Medulla oblongata (tissue), 1 donor: ENCODE data around the gene GRIK3.
A peak's percentile ranks its signal among the peaks of the same experiment; 100 is the strongest.

Experiments used
- DNase-seq: peaks from one replicate; pipeline ENCODE4 v3.0.0-alpha.2; 2015; ENCODE audit errors: extremely low spot score

Gene GRIK3

DNA sequence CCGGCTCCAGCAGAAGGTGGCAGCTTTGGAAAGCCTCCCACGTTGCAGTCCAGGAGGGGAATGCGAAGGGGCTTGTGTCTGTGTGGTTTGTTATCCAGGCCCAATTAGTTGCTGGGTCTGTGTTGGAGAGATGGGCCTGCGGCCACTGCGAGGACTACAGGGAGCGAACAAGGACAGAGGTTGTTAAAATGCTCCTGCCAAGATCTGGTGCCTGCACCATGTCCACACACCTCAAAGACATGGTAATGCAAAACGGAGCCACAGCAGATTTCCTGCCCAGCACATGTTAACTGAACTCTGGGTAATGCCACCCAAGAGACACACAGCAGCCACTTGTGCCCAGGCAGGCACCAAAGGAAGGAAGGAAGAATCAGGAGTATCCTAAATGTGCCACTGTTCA lies 18.6 kb downstream of the GRIK3 start:
- DNase-seq = no peak

DNA sequence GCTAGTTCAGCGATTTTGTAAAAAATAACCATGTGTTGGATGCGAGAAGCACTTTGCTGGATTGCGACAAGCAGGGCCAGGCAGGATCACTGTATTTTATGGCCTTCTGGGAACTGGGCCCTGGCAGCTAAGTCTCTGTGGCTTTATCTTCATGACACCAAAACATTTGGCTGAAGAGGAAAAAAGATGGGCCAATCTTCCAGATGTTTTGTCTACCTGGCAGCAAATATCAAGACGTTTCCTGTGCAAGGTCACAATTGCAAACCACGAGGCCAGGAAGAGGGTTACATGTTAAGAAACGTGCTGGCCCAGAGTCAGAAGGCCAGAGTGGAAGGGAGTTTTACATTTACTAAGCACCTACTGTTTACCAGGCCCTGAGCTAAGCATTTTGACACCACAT lies 22.1 kb downstream of the GRIK3 start:
- DNase-seq = no peak

DNA sequence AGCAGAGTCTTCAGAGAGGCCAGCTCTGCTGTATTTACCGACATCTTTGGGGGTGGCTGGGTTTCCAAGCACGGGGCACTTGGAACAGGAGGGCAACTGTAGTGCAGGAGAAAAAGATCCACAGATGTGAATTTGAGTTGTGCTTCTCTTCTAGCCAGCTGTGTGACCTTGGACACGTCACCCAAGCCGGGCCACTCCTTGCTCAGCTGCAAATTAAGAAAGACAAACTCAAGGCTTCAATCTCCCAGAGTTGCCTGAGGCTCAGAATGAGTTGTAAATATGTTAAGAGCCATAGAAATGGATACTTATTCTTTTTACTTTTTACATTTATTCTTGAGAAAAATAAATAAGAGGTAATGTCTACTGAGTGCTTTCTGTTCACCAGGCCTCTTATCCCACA lies 24.3 kb downstream of the GRIK3 start:
- DNase-seq = no peak

DNA sequence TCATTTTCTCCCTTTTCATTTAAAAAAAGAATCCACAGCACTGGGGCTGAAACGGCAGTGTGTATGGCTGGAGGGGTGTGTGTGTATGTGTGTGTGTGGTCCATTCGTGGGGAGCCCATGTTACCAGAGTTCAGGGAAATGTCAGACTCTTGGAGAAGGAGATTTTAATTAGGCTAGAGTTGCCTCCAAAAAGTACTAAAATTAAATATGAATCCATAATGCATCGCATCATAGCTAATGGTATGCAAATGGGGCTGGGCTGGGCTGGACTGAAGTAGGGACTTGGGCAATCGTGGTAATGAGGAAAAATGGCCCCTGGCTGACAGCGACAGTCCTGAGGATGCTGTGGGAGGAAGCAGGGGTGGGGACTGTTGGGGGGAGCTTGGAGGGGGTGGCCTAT lies 24.8 kb downstream of the GRIK3 start:
- DNase-seq = no peak

DNA sequence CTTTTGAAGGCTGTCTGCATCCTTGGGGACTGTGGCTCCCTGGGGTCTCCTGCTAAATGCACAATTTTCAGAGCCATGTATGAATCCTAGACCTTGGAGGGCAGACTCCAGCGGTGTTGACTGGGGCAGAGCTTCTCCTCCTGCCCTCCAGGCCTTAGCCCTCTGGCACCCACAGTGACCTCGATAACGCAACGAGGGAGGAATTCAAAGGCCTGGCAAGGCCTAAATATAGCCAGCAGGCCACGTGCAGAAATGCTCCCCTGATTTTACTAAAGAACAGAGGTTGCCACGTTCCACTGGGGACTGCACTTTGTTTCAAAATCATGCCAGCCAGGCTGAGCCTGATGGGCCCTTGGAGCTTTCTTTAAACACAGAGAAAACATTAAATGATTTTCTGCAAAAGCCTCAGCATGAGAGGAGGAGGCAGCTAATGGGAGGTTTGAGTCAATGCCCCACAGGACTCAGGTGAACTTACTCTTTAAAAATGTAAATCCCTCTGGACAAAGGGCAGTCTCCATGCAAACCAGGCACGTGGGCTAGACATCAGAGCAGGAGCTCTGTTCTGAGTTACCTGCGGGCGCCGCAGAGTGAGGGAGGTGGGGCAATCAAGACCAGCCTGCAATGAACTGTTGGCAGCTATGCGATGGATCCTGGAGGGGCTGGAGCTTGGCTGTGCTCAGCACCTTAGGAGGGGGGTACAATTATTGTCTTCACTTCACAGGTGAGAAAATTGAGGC lies 28.0 kb downstream of the GRIK3 start:
- no peak for DNase-seq

DNA sequence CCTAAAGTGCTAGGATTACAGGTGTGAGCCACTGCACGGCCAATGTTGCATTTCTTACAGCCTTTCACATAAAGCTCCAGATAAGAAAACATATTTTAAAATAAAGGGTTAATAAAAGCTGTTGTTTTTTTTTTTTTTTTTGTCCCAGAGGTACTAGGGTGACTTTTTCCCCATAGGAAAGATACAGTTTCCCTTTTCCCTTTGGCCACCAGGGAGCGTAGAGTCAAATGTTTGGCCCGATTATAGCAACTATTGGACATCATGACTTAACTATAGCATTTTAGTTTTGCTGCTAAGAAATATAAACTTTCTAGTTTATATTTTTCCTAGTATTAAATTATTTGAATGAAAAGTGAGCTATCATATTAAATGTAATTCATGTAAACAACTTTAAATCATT lies 31.4 kb downstream of the GRIK3 start:
- no peak for DNase-seq

DNA sequence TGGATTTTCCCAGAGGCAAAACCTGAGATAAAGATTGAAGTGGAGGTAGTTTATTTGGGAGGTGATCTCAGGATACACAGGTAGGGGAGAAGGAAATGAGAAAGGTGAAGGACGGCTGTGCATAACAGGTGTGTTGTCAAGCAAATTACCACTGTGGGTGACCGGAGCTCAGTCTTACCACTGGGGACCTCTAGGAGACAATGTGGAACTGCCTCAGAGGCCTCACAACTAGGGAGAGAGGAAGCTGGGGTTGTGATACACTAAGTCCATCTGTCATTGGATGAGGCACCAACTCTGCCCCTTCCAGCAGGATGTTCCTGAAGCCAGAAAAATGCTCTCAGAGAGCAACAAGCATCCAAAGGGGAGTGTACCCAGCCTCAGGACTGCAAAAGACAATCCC lies 32.6 kb downstream of the GRIK3 start:
- DNase-seq = no peak

DNA sequence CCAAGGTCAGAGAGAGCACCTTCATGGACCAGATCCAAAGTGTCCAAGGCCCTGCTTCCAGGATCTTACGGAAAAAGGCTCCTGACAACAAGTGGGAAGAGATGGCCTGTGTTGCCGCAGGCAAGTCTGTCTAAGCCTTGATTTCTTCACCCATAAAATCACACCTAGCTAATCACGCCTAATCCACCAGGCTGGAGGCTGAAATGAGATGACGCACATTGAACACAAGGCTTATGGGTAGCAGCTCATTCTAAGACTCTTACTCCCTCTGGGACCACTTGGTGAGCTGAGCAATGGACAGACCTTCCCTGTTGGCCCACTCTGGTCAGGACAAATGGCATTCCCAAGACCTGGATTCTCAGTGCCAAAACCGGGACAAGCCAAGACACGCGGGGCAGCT lies 38.2 kb downstream of the GRIK3 start:
- DNase-seq = no peak

DNA sequence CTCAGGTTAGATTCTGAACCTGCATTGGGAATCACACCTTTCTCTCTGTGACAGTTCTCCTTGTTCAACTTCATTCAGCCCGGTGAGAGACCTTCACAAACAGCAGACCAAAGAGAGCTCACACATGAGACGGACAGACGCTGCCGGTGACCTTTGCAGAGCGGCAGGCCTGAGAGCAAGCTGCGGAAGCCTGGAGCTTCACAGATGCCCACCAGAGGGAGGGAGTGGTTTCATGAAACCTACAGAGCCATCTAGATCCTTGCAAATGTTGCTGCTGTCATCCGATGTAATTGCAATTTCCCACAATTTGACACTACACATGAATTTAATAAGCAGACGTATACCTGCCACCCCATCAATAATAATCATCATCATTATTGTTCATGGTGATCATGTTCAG lies 39.4 kb downstream of the GRIK3 start:
- no peak for DNase-seq

DNA sequence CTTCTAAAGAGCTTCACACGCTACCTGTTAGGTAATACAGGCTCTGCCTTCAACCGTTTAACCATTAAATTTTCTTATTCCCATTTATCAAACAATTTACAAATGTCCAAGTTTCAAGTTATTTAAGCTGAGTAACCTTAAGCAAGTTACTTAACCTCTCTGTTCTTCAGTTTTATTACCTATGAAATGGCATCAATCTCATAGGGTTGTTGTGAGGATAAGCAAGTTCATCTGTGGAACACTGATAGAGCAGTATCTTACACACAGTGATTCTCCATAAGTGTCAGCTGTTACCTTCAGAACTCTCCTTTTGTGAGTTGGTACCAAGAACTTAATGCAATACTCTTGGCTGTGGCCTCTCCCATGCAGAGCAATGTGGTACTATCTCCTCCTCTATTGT lies 40.0 kb downstream of the GRIK3 start:
- no peak for DNase-seq

DNA sequence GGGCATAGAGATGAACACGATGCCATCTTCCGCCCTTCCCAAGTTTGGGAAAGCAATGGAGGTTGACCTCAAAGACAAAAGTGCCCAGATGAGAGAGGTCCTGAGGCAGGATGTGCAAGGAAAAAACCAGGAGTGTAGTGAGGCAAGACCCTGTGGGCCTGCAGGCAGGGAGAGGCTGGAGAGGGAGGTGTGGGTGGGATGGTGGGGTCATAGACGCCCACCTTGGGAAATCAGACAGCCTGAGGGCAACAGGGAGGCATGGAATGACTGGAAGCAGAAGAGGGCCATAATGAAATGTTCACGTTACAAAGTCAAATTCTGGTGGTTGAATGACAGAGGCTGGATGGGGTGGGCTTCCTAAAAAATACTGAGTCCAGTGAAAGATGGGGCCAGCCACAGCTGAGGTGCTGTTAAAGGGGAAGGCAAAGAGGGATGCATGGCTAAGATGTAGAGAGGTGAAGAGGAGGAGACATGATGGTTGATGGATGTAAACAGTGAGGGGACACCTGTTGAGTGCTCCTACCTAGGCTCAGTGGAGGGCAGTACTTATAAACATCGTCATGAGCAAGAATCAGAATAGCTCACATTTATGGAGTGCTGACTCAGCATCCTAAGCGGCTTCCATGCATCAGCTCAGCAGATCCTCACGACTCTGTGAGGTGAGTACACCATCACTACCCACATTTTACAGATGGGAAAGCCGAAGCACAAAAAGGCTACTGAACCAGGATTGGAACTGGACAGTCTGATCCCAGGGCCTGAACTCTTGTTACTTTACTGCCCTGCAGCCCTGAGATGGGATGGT lies 42.0 kb downstream of the GRIK3 start:
- no peak for DNase-seq

DNA sequence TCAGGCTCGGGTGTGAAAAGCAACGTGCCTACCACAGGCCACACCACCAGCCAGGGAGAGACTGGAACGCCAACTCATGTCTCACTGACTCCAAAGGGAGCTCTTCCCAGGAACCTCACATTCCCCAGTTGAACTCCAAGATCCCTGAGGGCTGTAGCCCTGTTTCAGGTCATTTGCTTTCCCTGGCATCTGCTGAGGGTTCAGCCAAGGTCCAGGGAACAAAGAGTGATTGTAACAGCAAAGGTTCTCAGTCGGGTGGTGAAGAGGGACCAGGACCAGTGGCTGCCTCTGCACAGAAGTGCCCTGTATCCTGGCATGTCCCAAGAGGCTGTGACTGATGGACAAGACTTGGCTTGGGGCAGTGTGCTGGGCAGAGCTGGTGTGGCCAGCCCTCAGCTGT lies 42.8 kb downstream of the GRIK3 start:
- DNase-seq = no peak

DNA sequence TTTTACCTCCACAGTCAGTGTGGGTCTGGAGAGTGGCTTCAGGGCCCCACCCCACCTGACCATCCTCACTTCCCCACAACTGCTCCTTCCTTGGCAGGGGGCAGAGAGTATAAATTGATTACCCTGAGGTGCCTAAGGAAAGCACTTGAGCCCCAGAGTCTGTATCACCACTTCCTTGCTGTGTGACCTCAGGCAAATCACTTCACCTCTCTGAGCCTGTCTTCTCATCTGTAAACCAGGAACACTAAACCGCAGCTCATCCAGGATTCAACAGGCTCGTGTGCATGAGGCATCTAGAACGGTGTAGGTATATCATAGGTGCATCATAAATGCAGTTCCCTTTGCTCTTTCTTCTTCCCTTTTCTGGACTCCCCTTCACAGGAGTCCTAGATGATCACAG lies 43.4 kb downstream of the GRIK3 start:
- DNase-seq = no peak

DNA sequence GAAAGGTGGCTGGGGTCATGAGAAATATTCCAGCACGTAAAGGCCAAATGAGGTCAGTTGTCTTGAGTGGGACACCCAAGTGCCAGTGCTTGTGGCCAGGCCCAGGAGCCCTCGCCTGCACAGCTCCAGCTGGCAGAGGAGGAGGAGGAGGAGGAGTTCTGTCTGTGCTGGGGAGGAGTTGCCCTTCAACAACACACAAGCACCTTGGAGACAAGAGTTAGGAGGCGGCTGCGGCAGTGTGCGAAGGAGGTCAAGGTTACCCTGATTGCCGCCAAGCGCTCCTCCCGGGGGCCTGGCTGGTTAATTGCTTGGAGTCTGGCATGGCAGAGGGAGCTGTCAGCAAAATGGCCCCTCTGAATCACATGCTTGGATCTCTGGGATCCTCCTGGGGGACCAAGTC lies 45.1 kb downstream of the GRIK3 start:
- DNase-seq = peak; percentile 51

DNA sequence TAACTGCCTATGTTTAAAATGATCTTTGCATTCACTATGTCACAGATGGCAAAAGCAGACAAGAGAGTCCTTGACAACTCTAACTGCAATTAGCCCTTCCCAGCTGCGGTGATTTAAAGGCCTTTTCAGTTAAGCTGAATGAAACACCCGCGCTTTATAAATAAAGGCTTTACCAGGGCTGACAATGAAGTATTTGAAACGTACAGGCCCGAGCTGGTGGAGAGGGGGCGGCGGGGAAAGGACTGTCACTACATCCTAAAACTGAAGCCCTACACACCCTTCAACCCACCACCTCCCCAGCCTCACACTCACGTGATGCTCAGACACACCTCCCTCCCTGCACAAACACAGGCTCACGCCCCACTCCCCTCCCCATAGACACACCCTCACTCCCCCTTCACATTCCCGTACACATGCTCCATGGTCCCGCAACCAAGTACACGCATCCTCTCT lies 45.5 kb downstream of the GRIK3 start:
- peak; percentile 86 for DNase-seq

DNA sequence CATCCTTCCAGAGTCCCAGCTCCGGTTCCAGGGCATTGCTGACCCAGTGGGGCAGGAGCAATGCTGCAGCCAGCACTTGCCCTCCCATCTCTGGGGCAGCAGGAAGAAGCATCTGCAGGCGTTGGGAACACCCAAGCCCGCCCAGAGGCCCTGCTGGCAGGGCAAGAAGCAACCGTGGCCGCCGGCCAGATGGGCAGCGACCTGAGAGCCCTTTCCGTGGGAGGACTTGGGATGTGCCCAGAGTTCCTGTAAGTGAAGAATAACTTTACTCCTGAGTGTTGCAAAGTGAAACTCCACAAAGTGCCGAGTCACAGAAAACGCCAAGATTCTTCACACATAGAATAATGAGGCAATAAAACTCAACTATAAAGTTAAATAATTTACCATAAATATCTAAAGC lies 46.0 kb downstream of the GRIK3 start:
- DNase-seq = peak; percentile 70

DNA sequence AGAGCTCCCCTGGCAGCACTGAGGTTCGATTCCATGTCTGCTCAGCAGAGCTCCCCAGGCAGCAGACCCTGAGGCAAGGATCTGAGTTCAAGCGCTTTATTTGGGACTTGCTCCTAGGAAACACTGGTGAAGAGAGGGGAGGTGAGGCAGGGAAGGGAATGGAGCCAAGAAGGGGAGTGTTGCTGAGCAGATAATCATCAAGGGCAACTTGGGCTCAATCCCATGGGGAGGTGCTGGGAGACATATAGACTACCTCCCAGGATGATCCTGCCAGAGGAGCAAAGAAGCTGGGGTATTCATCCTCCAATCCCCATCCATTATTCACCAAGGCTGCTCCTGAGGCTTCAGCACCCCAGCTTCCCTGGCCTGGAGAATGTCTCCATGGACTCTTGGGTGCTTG lies 47.0 kb downstream of the GRIK3 start:
- DNase-seq = no peak

DNA sequence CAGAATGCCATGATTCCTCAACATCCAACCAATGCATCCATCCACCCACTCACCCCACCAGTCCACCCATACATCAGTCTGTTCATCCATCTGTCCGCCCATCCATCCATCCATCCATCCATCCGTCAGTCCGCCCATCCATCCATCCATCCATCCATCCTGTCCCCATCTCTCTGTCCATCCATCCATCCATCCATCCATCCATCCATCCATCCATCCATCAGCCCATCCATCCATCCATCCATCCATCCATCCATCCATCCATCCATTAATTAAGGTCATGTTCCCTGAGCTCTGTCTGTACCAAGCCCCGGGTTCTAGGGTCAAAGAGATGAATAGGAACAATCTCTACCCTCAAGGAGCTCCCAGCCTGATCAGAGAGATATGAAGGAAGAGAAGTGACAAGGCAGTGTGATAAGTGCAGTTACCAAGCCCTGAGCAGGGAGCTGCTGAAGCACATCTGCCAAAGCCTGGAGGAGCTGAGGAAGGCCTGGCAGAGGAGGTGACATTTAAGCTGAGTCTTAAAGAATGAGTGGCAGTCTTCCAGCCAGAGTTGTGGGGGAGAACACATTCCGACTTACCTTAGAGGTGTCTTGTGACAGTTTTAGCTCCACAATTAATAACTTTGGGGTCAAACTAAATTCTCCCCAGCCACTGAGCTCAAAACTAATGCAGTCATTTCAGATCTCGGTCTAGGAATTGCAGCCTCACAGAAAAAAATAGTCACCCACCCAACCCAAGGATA lies 47.9 kb downstream of the GRIK3 start:
- no peak for DNase-seq

DNA sequence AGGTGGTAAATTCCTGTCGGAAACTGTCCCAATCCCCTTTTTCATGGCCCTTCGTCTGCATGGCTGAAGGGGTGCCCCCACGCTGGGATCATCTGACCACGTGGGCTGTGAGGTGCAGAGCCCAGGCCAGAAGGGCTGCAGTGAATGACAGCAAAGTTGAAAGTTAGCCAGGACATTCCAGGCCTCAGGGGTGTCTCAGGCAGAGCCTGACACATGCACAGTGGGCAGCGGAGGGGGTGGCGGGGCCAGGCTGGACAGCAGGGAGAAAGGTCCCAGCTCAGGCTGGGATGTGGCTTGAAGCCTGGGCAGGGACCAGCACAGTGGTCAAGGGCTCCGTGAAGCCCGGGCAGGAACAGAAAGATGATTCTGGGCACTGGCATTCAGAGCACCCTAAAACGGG lies 49.6 kb downstream of the GRIK3 start:
- no peak for DNase-seq

DNA sequence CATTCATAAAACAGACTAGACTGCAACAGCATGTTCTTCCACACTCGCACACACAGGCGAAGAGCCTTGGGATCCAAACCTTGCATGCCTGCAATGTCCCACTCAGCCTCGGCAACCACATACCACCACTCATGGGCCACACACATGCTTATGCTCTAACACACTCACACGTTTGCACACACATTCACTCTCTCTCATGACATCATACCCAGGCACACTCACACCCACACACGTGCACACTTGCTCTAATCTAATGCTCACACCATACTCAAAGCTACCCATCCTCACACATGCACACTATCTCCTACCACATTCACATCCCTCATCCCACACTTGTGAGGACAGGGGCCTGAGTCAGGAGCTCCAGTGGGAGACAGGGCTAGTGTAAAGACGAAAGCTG lies 50.3 kb downstream of the GRIK3 start:
- DNase-seq = no peak

DNA sequence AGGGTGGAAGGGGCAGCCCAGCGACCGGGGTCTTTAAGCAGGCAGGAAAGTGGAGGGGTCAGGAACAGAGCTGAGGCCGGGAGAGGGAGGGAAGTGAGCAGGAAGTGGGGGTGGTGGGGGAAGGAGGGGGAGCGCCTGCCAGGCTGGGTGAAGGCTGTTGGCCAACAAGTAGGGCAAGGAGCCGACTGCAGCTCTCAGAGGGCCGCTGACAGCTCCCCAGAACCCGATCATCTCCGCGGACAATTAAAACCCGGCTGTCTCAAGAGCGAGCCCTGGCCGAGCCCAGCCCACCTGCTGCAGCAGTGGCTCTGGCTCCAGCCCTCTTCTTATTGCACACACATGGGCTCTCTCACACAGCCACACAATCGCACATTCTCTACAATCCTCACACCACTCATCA lies 51.6 kb downstream of the GRIK3 start:
- DNase-seq = no peak

DNA sequence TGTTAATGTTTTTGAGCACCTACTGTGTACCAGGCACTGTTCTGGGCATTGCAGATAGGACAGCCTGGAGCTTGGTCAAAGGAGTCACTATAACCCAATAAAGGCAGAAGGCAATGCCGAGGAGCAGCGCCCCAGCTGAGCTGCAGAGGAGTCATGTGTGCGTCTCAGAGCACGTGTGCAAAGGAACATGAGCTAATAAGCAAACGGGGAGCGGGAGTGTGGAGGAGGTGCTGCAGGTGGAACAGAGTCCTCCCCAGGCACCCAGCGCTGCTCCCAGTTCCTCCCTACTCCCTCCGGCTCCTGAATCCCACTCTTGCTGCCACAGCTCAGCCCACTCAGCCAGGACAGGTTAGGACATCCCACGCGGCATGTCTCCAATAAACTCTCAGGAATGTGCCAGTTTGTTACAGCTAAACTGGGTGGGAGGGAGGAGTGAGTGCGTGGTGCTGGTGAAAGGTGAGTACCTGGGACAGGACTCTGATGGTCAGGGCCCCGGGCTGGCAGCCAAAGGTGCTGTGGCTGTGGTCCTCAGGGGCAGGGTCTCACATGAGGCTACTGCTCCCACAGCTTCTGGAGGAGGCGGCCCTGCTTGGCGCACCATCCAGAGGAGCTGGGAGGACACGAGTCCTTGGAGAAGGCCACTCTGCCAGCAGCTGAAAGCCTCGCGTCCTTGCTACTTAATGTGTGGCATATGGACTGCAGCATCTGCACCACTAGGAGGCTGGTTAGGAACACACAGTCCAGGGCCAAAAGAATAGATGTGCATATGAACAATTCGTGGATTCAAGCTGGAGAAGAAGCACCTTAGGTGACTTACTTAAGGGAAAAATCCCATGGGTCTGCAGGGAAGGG lies 52.3 kb downstream of the GRIK3 start:
- DNase-seq = no peak
